NCI-H524 treated with DMSO at 0.1 percent for 48 hours (cell line): ENCODE results near the gene RIN1.
A peak's percentile ranks its signal among the peaks of the same experiment; 100 is the strongest.

Experiments used
- DNase-seq: peaks from one replicate; lab custom pipeline; 2025; lab: John Stamatoyannopoulos, UW

RIN1 gene

DNA sequence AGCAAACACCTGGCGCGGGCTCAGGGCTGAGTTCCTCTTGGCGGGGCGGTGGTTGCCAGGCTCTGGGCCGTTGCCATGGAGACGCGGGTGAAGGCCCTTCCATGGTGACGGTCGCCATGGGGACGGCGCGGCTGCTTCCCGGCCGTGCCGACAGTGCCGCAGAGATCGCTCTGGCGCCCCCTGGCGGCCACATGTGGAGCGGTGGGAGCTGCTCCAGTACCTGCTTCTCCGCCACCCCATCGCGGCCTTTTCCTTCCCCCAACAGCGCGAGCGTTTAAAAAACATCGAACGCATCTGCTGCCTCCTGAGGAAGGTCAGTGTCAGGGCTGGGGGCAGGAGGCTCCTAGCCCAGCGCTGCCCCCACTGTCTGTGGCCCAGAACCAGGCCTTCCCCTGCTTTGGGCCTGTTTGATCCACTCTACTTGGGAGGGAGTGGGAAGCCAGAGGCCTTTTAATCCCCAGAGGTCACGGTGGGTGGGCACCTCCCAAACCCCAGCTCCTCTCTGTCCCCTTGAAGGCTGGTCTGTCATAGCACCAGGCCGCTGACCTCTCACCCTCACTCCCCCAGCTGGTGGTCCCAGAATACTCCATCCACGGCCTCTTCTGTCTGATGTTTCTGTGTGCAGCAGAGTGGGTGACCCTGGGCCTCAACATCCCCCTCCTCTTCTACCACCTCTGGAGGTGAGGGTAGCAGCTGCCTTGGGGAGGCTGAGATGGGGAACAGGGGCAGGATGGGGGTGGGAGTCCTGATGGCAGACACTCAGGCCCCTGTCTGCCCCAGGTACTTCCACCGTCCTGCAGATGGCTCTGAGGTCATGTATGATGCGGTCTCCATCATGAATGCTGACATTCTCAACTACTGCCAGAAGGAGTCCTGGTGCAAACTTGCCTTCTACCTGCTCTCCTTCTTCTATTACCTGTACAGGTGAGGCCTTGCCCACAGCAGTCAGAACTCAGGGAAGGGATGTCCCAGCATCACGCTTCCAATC is 53.5 kb downstream of the RIN1 start:
- peak; percentile 69 for DNase-seq
